ENCODE data around the gene ASIC2. TPM values are rescaled to one million over a fixed set of nuclear protein-coding genes. Genes with fewer than 3 reads are reported as not detected.

ASIC2 gene
- total RNA-seq, 2 donors from 2014 or later, result 0.48 to 1.3 TPM

GRCh38 chr17:33197342-33197741, 95.8 kb downstream of the ASIC2 start:
- Histone ChIP-seq H3K9ac (ENCODE audit: low read depth in 2 of 2, low read length in 2 of 2) (no peak overlapping the region), H3K27ac (no peak overlapping the region), H3K4me3 (no peak overlapping the region), H3K36me3 (no peaks in the 10 kb centered on the region), H3K27me3 (no peaks in the 10 kb centered on the region), H3K9me3 (no peaks in the 10 kb centered on the region), H3K4me1 (no peaks in the 10 kb centered on the region)
- intact Hi-C loops (cut with DNase I), result no loop called here
- DNase-seq, result no peak
- TF ChIP-seq CTCF (IDR thresholded peaks at IDR 0.05), result no peak

- Histone ChIP-seq H3K9me3 (no peaks in the 10 kb centered on the region), H3K27me3 (no peaks in the 10 kb centered on the region), H3K4me1 (no peaks in the 10 kb centered on the region), H3K36me3 (no peaks in the 10 kb centered on the region), H3K9ac (ENCODE audit: low read depth in 2 of 2, low read length in 2 of 2) (no peak overlapping the region), H3K27ac (no peak overlapping the region), H3K4me3 (no peak overlapping the region)
- intact Hi-C loops (cut with DNase I), result no loop called here
- no peak for DNase-seq
- no peak for TF ChIP-seq CTCF (IDR thresholded peaks at IDR 0.05)
Measured at GRCh38 chr17:33196883-33197282, 96.2 kb downstream of the ASIC2 start.

- Histone ChIP-seq H3K9ac (ENCODE audit: low read depth in 2 of 2, low read length in 2 of 2) (no peak overlapping the region), H3K4me3 (no peak overlapping the region), H3K36me3 (no peaks in the 10 kb centered on the region), H3K9me3 (no peaks in the 10 kb centered on the region), H3K27me3 (no peaks in the 10 kb centered on the region), H3K27ac (no peak overlapping the region), H3K4me1 (no peaks in the 10 kb centered on the region)
- intact Hi-C loops (cut with DNase I), result no loop called here
- no peak for TF ChIP-seq CTCF (IDR thresholded peaks at IDR 0.05)
- DNase-seq, result no peak
Measured at GRCh38 chr17:33192951-33193911, 99.9 kb downstream of the ASIC2 start.

- Histone ChIP-seq H3K36me3 (no peaks in the 10 kb centered on the region), H3K27me3 (no peaks in the 10 kb centered on the region), H3K9ac (ENCODE audit: low read depth in 2 of 2, low read length in 2 of 2) (no peak overlapping the region), H3K4me1 (no peaks in the 10 kb centered on the region), H3K9me3 (no peaks in the 10 kb centered on the region), H3K4me3 (no peak overlapping the region), H3K27ac (no peak overlapping the region)
- intact Hi-C loops (cut with DNase I), result no loop called here
- no peak for DNase-seq
- no peak for TF ChIP-seq CTCF (IDR thresholded peaks at IDR 0.05)
Measured at GRCh38 chr17:33183487-33184026, 109.5 kb downstream of the ASIC2 start.

- no peak for DNase-seq
- Histone ChIP-seq H3K9me3 (no peaks in the 10 kb centered on the region), H3K9ac (ENCODE audit: low read depth in 2 of 2, low read length in 2 of 2) (no peak overlapping the region), H3K4me1 (no peaks in the 10 kb centered on the region), H3K27me3 (no peaks in the 10 kb centered on the region), H3K36me3 (no peaks in the 10 kb centered on the region), H3K4me3 (no peak overlapping the region), H3K27ac (no peak overlapping the region)
- no peak for TF ChIP-seq CTCF (IDR thresholded peaks at IDR 0.05)
- intact Hi-C loops (cut with DNase I), result no loop called here
Measured at GRCh38 chr17:33179151-33179550, 113.9 kb downstream of the ASIC2 start.
